ENCODE data around the gene HVCN1.

DNA sequence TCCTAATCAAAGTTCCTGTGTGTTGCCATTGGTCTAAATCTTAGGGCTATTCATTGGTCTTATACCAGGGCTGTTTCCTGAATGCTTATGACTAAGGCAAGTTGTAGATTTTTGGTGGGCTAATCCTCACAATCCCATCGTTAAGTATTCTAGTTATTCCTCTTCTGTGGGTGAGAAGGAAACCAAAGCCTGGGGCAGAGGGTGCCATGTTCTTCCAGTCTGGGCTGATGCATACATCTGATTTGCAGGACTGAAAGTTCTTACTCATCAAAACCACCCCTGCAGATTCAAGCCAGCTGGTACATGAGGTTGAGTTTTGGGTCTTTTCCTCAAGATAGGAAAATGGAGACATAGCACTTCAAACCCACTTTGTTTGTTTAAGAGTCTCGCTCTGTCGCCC is 28.1 kb upstream of the HVCN1 start:
- TF ChIP-seq POLR2A (IDR thresholded peaks at IDR 0.05; ENCODE audit: low read depth, low read length) (no peak), POLR2AphosphoS5 (IDR thresholded peaks at IDR 0.05; ENCODE audit: low read depth, low read length) (no peak; the same call in 1 of the 2 replicates), TAF1 (IDR thresholded peaks at IDR 0.05; ENCODE audit: borderline replicate concordance, low read depth, low read length) (no peak)

All from GM12892 (cell line).